Liver (tissue), 3 donors: ENCODE data around the gene WASL.

ENCODE experiments used
- CTCF ChIP-seq: fragments of 150-350 bp; IDR thresholded peaks from 2 replicates; pipeline ENCODE4 v1.5.1; 2017; ENCODE audit warnings: improper control_type of control experiment, low read depth, low read length; ENCODE audit not compliant: missing input control
- GABPA ChIP-seq, 2 donors: IDR thresholded peaks in 1 of 2; conservative IDR thresholded peaks in 1 of 2; 2 replicates each; pipeline ENCODE4 v1.6.1; 2016; ENCODE audit warnings: antibody characterized with exemption in 2 of 2, mild to moderate bottlenecking in 1 of 2, moderate library complexity in 1 of 2
- JUND ChIP-seq, 2 donors: IDR thresholded peaks; 2 replicates each; pipeline ENCODE4 v1.6.1; 2016; ENCODE audit warnings: antibody characterized with exemption in 2 of 2
- MAX ChIP-seq: IDR thresholded peaks from 2 replicates; pipeline ENCODE4 v1.6.1; 2016; ENCODE audit warnings: antibody characterized with exemption
- RAD21 ChIP-seq, 2 donors: IDR thresholded peaks; 2 replicates each; pipeline ENCODE4 v1.6.1; 2016; ENCODE audit warnings: antibody characterized with exemption in 2 of 2, mild to moderate bottlenecking in 2 of 2
- REST ChIP-seq: IDR thresholded peaks from 2 replicates; pipeline ENCODE4 v1.6.1; 2016; ENCODE audit warnings: antibody characterized with exemption, mild to moderate bottlenecking
- donor health status: healthy.
- donor health status: healthy.

GRCh38 chr7:123744416-123744815, 4.4 kb downstream of the WASL start:
- TF ChIP-seq CTCF = no peak
- TF ChIP-seq RAD21 (IDR thresholded peaks at IDR 0.05) = no peak
- TF ChIP-seq MAX = no peak
- no peak for TF ChIP-seq GABPA (IDR thresholded peaks at IDR 0.05 in 1 of 2, conservative IDR thresholded peaks at IDR 0.05 in 1 of 2)
- TF ChIP-seq REST = no peak
- TF ChIP-seq JUND (IDR thresholded peaks at IDR 0.05) = no peak
